GM18951 (cell line): Measurements from ENCODE around the gene ZFPM1.
"Not testable (repeated sequence)": the region's sequence is repeated elsewhere in the genome, so short reads cannot be mapped to it uniquely, and the experiment has no call there.

Experiments
- POLR2A ChIP-seq: IDR thresholded peaks from 4 replicates; pipeline ENCODE4 v1.6.1; 2011; ENCODE audit warnings: mild to moderate bottlenecking; ENCODE audit not compliant: insufficient read length, insufficient read depth; ENCODE audit errors: extremely low read depth
- in situ Hi-C: fragments of 300-500 bp; cut with MboI; formaldehyde crosslinking; loops from one replicate; pipeline ENCODE4 v1.12.0; 2022; ENCODE audit warnings: low sequenced_read_pairs, mixed read lengths, inconsistent platforms; ENCODE audit not compliant: unreplicated experiment

The ZFPM1 gene

GRCh38 chr16:88453217-88453531, at the start of gene ZFPM1:
Gene ZFPM1, plus strand, starts transcription at chr16:88453280. Its CDS starts 359 bp downstream, at chr16:88453639.
- peak; percentile 65 for TF ChIP-seq POLR2A
- in situ Hi-C loops = loop anchor here (10.0 kb wide), 1 partner anchor 72 kb away; no protein-coding TSS in a partner anchor

DNA sequence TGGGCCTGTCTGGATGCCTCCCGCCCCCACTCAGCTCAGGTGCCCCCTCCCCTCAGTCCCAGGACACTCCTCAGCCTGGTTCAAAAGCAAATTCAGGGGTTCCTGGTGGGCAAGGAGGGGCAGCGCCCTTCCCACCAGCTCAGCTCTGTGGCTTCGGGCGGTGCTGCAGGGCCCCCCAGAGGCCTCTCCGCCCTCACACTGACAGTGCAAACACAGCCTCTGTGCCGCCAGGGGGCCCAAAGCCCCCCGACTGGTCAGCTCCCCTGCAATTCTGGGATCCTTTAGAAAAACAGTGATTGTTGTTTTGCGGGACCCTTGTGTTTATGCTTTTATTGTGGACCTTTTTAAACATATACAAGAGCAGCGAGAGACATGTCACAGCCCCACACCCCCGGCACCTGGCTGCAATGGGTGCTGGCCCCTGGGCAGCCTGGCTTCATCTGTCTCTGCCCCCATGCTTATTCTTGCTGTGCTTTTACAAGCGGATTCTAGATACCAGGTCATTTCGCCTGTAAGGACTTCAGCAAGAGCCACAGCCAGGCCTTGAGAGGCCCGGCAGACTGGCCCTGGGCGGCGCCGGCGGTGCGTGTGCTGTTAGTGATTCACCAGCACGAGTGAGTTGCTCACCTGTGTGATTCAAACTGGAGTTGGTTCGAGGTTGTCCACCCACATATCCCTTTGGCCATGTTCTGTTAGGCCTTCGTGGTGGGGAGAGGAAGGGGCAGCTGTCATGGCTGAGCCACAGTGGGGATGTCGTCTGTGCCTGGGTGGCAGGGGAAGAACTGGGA, 49.1 kb upstream of the ZFPM1 start:
- in situ Hi-C loops = no loop called here

GRCh38 chr16:88404769-88405168, 48.3 kb upstream of the ZFPM1 start:
- TF ChIP-seq POLR2A = no peak
- in situ Hi-C loops = no loop called here

More for the DNA sequence above, 49.1 kb upstream of the ZFPM1 start:
- TF ChIP-seq POLR2A = no peak

DNA sequence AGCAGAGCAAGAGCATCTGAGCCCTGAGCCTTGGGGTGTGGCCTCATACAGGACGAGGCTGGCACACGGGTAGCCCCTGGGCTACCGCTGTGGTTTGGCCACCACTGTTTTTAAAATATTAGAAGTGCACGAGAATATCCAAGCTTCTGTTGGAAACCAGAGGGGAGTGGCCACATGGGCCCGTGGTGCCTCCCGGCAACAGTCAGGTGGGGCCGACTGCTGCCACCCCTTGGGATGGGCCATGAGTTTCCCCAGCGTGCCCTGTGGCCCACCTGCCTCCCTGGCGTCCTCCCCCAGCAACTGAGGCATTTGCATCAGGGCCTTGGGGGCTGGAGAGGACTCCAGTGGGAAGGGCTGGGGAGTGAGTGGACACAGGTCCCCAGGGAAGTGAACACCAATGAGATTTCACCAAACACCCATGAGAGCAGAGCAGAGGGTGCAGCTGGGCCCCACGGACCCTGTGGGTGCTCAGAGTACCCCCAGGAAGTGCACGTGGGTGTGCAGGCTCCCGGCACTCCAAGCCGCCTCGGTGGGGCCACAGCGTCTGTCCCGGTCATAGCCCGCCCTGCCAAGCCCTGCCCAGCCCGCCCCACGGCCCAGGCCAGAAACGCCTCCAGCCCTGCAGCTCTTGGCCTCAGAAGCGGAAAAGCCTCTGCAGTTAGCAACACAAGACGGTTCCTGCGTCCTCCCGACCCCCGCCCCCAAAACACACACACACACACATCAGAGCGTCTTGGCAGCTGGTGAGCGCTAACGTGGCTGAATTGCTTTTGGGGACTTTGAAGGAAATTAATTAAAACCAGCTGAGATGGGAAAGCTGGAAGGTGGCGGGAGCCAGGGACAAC, 47.6 kb upstream of the ZFPM1 start:
- no peak for TF ChIP-seq POLR2A
- in situ Hi-C loops = no loop called here

DNA sequence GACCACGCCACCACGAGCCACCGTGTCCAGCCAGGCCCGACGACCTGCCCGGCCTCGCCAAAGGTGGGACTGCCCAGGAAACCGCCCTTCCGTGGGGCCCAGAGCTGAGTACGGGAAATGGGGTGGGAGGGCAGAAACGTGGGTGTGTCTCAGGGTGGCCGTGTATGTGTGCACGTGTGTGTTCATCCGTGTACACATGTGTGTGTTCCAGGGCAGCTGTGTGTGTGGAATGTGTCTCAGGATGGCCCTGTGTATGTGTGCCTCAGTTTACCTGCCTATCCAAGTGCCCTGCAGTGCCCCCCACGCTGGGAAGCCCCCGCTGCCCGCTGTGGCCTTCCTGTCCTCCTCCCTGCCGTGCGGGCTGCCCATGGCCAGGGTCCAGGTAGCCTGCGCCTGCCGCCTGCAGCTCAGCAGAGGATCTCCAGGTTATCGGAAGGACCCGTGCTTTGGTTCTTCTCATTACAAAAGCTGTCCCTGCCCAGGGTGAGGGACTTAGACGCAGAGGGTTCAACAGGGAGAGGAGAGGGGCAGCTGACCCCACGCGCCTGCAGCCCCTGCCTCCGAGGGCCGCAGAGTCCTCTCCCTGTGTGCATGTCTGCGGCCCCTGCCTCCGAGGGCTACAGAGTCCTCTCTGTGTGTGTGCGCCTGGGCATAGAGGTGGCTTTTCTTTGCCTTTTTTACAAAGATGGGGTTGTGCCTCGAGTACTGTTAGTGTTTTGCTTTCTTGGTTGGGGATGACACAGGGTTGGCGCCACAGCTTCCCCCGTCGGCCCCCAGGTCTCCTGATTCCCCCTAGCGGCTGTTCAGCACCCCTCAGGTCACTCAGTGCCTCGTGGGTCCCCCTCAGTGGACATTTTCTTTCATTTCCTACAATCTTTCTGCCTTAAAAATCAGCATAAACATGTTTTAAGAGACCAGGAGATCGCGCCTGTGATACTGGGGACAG, 46.7 kb upstream of the ZFPM1 start:
- no peak for TF ChIP-seq POLR2A
- in situ Hi-C loops = no loop called here

DNA sequence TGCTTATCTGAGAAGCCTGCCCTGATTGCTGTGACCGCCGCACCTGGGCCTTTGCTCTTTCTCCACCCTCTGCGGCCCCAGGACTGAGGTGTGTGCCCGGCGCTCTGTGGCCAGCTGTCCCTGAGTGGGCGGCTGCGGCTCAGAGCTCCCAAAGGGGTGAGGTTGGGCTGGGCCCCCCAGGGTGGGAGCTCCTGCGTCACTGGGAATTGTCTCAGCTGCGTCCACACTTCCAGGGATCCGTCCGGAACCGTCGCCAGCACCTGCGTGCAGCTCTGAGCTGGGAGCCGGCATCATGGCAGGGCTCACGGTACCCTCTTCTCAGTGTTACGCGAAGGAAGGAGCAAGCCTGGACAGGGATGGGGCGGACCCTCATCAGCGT, 46.0 kb upstream of the ZFPM1 start:
- TF ChIP-seq POLR2A = no peak
- in situ Hi-C loops = no loop called here

GRCh38 chr16:88407807-88408206, 45.3 kb upstream of the ZFPM1 start:
- in situ Hi-C loops = no loop called here
- no peak for TF ChIP-seq POLR2A

DNA sequence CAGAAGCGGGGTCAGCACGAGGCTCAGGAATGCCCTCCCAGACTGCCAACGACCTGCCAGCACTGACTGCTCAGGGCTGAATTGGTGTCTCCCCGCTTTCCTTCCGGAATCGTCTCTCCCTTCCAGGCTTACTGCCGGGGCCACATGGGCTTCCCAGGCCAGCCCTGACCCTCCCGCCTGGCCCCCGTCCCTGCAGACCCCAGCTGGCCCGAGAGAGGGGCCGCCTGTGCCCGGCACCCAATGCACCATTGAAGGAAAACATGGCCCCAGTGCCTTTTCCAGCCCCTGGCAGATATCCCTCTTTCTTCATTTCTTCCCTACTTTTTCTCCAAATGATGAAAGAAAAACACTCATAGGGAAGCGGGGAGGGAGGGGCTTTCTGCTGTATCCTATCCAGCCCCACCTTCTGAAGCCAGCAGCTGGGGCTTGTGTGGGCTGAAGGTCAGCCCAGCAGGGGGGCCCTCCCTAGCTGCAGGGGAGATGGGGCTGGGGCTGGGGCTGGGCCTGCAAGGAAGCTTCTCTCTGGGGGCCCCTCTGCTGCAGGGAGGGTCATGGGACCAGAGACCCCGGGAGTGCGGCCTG, 44.4 kb upstream of the ZFPM1 start:
- in situ Hi-C loops = no loop called here
- TF ChIP-seq POLR2A = no peak

DNA sequence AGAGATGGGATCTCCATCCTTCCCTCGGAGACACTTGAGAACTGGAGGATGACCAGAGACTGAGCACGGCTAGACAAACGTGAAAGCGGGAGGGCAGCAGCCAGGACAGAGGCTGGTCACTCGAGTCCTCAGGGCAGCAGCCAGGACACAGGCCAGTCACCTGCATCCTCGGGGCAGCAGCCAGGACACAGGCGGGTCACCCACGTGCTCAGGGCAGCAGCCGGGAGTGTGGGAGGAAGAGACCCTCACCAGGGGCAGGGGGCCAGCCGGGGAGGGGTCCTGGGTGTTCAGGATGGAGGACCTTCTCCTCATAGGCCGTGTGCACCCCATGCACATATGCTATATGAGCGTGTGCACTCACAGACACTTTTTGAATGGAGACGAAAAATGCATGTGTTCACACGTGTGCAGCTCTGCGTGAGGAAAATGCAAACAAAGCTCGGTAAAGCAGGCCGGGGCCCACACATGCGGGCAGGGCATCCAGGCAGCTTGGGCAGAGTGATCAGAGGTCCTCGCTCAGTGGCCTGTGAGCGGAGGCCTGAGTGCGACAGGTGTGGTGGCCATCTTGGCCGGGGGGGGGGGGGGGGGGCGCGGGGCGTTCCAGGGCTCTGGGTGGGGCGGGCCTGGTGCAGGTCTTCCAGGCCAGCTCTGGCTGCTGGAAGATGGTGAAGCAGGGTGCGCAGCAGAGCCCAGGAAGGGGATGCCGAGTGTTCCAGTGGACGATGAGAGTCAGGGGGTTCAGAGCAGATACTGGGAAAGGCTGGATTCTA, 43.6 kb upstream of the ZFPM1 start:
- in situ Hi-C loops = no loop called here
- no peak for TF ChIP-seq POLR2A

- in situ Hi-C loops = not testable (repeated sequence)
Observed at GRCh38 chr16:88410297-88410968, 42.6 kb upstream of the ZFPM1 start.

DNA sequence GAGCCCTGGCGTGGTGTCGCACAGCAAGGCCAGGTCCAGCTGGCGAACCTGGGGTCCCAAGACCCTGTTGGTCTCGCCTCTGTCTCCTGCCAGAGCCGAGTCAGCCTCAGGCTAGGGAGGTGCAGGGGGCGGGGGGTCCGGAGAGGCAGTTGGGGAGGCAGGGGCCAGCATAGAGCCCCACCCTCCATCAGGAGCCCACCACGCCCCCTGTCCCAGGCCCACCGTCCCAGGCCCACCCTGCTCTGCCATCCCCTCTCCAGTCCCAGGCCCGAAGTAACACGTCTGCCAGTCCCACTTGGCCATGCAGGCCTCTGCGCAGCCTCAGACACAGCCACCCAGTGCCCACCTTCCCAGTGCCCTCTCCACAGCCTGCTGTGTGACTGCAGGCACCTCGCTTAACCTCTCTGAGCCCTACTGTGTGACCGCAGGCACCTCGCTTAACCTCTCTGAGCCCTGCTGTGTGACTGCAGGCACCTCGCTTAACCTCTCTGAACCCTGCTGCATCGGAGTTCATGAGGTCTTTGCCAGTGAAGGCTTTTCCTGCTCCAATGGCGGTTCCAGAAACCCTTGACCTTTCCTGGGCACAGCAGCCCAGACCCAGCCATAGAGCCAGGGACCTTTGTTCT, 41.0 kb upstream of the ZFPM1 start:
- in situ Hi-C loops = no loop called here
- no peak for TF ChIP-seq POLR2A

GRCh38 chr16:88412766-88413165, 40.3 kb upstream of the ZFPM1 start:
- TF ChIP-seq POLR2A = no peak
- in situ Hi-C loops = no loop called here
